ENCODE results near the gene NUDT6.

Gene NUDT6

DNA sequence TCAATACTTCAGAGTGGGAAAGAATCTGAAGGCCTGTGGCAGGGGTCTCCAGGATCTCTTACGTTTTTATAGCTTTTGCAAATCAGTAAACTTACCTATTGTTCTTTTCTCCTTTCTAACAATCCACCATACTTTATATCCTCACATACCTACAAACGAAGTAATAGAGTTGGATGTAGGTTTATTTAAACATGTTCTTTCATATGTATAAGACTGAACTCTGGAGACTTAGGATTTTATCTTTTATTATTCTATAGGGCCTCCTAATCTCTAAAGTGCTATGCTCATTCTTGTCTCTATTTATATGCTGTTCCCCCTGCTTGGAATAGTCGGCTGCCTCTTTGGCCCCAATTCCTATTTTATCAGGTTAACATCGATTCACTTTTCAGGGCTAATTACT lies 43.8 kb upstream of the NUDT6 start:
- no peaks in the 10 kb centered on the region for H3K9me3 ChIP-seq (ENCODE audit: insufficient read depth, low read length)
- H3K4me3 ChIP-seq (ENCODE audit: insufficient read depth, low read length, poor library complexity, severe bottlenecking) = no peak overlapping the region
- no peak overlapping the region for H3K4me2 ChIP-seq (ENCODE audit: low read depth, low read length, poor library complexity, severe bottlenecking)
- no peak for TF ChIP-seq EZH2phosphoT487 (conservative IDR thresholded peaks at IDR 0.05; ENCODE audit: low read length)
- TF ChIP-seq, protein P1, sequence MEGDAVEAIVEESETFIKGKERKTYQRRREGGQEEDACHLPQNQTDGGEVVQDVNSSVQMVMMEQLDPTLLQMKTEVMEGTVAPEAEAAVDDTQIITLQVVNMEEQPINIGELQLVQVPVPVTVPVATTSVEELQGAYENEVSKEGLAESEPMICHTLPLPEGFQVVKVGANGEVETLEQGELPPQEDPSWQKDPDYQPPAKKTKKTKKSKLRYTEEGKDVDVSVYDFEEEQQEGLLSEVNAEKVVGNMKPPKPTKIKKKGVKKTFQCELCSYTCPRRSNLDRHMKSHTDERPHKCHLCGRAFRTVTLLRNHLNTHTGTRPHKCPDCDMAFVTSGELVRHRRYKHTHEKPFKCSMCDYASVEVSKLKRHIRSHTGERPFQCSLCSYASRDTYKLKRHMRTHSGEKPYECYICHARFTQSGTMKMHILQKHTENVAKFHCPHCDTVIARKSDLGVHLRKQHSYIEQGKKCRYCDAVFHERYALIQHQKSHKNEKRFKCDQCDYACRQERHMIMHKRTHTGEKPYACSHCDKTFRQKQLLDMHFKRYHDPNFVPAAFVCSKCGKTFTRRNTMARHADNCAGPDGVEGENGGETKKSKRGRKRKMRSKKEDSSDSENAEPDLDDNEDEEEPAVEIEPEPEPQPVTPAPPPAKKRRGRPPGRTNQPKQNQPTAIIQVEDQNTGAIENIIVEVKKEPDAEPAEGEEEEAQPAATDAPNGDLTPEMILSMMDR (IDR thresholded peaks at IDR 0.05; ENCODE audit: insufficient read depth, low read length, poor library complexity, severe bottlenecking) = no peak
- no peak overlapping the region for H3K27ac ChIP-seq (ENCODE audit: low read depth, low read length)
- no peaks in the 10 kb centered on the region for H3K9me2 ChIP-seq (replicated peaks; ENCODE audit: insufficient read depth, low read length)
- H2AFZ ChIP-seq (ENCODE audit: low read depth, low read length, severe bottlenecking) = no peak overlapping the region
- no peaks in the 10 kb centered on the region for H3F3A ChIP-seq (ENCODE audit: insufficient read depth)
- H3K79me2 ChIP-seq (ENCODE audit: insufficient read depth, low read length) = no peaks in the 10 kb centered on the region
- H3K9ac ChIP-seq (ENCODE audit: low read length) = no peak overlapping the region
- no peaks in the 10 kb centered on the region for H3K36me3 ChIP-seq (ENCODE audit: low read length)
- H4K20me1 ChIP-seq (ENCODE audit: low read depth, low read length) = no peaks in the 10 kb centered on the region
- H3K27me3 ChIP-seq (ENCODE audit: low read length) = no peaks in the 10 kb centered on the region

DNA sequence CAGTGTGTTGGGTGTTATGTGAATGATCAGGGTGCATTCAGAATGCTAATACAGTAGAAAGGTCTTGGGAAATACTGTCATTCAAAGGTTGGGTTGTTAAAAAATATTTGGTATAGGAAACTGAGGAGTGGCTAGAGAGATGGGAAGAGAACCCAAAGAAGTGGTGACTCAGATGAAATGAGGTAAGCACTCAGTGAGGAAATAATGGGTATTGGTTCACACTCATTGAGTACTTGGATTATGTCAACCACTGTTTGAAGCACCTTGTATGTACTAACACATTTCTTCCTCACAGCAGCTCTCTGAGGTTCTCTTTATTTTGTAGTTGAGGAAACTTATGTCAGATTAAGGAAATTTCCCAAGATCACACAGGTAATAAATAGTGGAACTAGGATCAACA lies 40.8 kb upstream of the NUDT6 start:
- no peaks in the 10 kb centered on the region for H3K36me3 ChIP-seq (ENCODE audit: low read length)
- no peaks in the 10 kb centered on the region for H3K79me2 ChIP-seq (ENCODE audit: insufficient read depth, low read length)
- no peaks in the 10 kb centered on the region for H3K27me3 ChIP-seq (ENCODE audit: low read length)
- H3K4me3 ChIP-seq (ENCODE audit: insufficient read depth, low read length, poor library complexity, severe bottlenecking) = no peak overlapping the region
- H3K9ac ChIP-seq (ENCODE audit: low read length) = no peak overlapping the region
- H3F3A ChIP-seq (ENCODE audit: insufficient read depth) = no peaks in the 10 kb centered on the region
- H3K9me2 ChIP-seq (replicated peaks; ENCODE audit: insufficient read depth, low read length) = no peaks in the 10 kb centered on the region
- H3K27ac ChIP-seq (ENCODE audit: low read depth, low read length) = no peak overlapping the region
- TF ChIP-seq, protein P1 (IDR thresholded peaks at IDR 0.05; ENCODE audit: insufficient read depth, low read length, poor library complexity, severe bottlenecking) = no peak
- TF ChIP-seq EZH2phosphoT487 (conservative IDR thresholded peaks at IDR 0.05; ENCODE audit: low read length) = no peak
- H3K4me2 ChIP-seq (ENCODE audit: low read depth, low read length, poor library complexity, severe bottlenecking) = no peak overlapping the region
- no peaks in the 10 kb centered on the region for H3K9me3 ChIP-seq (ENCODE audit: insufficient read depth, low read length)
- H4K20me1 ChIP-seq (ENCODE audit: low read depth, low read length) = no peaks in the 10 kb centered on the region
- no peak overlapping the region for H2AFZ ChIP-seq (ENCODE audit: low read depth, low read length, severe bottlenecking)

DNA sequence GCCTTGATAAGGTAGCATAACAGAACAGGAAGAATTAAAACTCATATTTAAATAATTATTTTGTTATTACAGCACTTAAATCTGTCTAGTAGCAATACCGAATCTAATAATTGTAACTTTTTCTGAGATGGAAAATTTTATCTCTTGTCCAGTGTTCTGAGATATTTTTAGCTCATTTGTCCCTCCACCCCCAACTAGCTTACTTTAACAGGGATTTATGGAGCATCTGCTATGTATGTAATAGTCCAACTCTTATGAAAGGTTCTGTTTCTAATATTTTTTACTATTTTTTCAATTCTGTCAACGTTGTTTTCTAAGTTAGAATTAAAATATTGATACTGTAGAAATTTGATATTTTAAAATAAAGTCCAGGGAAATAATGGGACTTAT lies 38.2 kb upstream of the NUDT6 start:
- Histone ChIP-seq H3K27ac (ENCODE audit: low read depth, low read length) (no peak overlapping the region), H2AFZ (ENCODE audit: low read depth, low read length, severe bottlenecking) (no peak overlapping the region), H3K9me3 (ENCODE audit: insufficient read depth, low read length) (no peaks in the 10 kb centered on the region), H3K4me2 (ENCODE audit: low read depth, low read length, poor library complexity, severe bottlenecking) (no peak overlapping the region), H3K36me3 (ENCODE audit: low read length) (no peaks in the 10 kb centered on the region), H3K9me2 (replicated peaks; ENCODE audit: insufficient read depth, low read length) (no peaks in the 10 kb centered on the region), H3K79me2 (ENCODE audit: insufficient read depth, low read length) (no peaks in the 10 kb centered on the region), H4K20me1 (ENCODE audit: low read depth, low read length) (no peaks in the 10 kb centered on the region), H3F3A (ENCODE audit: insufficient read depth) (no peaks in the 10 kb centered on the region), H3K27me3 (ENCODE audit: low read length) (no peaks in the 10 kb centered on the region), H3K4me3 (ENCODE audit: insufficient read depth, low read length, poor library complexity, severe bottlenecking) (no peak overlapping the region), H3K9ac (ENCODE audit: low read length) (no peak overlapping the region)
- no peak for TF ChIP-seq EZH2phosphoT487 (conservative IDR thresholded peaks at IDR 0.05; ENCODE audit: low read length)
- TF ChIP-seq, protein P1 (IDR thresholded peaks at IDR 0.05; ENCODE audit: insufficient read depth, low read length, poor library complexity, severe bottlenecking) = no peak
